GM20000 (cell line): ENCODE measurements around the gene PROSER3.

Source experiments
- DNase-seq: peaks from one replicate; pipeline ENCODE4 v3.0.0; 2012; ENCODE audit warnings: low spot score
- TF ChIP-seq, protein P1 (sequence below): IDR thresholded peaks from 2 replicates; pipeline ENCODE4 v1.5.1; 2012; ENCODE audit warnings: mild to moderate bottlenecking, control low read depth; ENCODE audit errors: extremely low read depth, missing control alignments

The PROSER3 gene

DNA sequence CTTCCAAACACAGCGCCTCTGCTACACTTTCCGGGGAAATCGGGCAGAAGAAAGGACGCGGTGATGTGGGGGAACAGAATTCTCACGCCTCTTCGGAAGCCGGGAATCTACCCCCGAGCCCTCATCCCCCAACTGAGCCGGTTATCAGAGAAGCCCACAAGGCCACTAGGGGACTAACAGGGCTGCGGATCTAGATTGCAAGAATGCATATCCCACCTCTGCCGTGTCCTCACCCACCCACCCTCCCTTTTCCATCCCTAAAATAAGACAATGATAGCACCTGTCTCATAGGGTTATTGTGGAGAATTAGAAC, 16.8 kb upstream of the PROSER3 start:
- DNase-seq = no peak
- TF ChIP-seq, protein P1, sequence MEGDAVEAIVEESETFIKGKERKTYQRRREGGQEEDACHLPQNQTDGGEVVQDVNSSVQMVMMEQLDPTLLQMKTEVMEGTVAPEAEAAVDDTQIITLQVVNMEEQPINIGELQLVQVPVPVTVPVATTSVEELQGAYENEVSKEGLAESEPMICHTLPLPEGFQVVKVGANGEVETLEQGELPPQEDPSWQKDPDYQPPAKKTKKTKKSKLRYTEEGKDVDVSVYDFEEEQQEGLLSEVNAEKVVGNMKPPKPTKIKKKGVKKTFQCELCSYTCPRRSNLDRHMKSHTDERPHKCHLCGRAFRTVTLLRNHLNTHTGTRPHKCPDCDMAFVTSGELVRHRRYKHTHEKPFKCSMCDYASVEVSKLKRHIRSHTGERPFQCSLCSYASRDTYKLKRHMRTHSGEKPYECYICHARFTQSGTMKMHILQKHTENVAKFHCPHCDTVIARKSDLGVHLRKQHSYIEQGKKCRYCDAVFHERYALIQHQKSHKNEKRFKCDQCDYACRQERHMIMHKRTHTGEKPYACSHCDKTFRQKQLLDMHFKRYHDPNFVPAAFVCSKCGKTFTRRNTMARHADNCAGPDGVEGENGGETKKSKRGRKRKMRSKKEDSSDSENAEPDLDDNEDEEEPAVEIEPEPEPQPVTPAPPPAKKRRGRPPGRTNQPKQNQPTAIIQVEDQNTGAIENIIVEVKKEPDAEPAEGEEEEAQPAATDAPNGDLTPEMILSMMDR = no peak

DNA sequence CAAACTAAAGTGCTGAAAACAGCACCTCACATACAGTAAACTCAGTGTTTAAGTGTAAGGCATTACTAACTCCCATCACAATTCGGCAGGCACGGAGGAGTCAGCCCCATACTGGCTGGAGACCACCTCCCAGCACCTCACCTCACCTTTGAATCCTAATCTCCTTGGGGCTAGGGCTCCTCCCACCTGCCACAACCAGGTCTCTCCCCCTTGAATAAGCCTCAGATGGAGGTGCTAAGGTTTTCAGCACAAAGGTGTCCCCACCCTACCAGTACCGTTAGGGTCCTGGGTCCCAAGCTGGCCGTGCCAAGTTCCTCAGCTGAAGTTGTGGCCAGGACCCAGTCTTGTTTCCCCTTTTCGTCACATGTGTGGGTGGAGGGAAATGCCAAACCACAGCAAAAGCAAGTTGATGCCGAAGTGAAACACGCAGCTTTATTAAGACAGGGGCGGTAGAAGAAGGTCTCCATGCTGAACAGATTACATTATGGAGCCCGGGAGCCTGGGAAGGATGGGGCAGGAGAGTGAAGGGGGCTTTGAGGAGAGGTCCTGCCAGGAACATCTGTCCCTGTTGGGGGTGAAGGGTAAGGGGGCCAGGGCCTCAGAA, 15.8 kb upstream of the PROSER3 start, which contains the start of gene IGFLR1:
IGFLR1 (minus strand) TSS at position 332 of the 604 bp plus-strand sequence. CDS start 1,272 bp downstream, outside the sequence.
- TF ChIP-seq, protein P1 = no peak
- peak; percentile 74 for DNase-seq

- TF ChIP-seq, protein P1 = no peak
- no peak for DNase-seq
These were observed 14.1 kb upstream of the PROSER3 start for GRCh38 chr19:35743640-35744429.

DNA sequence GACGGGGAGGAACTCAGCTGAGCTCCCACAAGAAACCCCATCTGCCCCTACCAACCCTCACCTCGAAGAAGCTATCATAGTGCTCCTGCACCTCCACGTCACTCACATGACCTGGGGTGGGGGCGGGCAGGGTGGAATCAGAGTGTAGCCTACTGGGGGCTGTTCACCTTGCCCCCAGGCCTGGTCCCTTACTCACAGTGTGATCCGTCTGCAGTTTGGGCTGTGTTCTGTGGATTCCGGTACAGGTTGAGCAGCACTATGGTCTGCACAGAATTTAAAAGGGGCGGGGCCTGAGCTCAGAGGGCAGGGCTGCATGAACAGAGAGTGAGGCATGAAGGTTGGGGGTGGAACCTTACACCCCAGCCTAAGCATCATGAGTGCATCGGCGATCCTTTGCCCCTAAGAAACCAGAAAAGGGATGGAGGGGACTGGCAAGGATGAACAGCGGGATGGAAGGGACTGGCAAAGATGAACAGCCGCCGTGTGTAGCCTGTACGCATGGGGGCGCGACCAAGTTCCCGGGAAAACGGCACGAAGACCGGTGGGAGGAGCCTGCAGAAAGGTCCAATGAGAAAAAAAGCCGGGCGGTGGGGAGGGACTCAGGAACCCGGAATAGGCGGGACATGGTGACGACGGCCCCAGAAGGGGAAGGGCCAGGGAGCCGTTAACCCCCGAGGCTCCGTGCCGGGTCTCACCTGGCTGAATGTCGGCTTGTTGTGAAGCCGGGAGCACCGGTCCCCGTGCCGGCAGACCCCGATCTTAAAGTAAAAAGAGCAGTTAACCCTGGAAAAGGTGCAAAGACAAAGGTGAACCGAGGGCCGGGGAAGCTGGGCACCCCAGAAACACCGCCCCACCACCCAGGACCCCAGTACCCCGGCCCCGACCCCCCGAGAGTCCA, 13.3 kb upstream of the PROSER3 start:
- TF ChIP-seq, protein P1 = no peak
- peak; percentile 79 for DNase-seq

DNA sequence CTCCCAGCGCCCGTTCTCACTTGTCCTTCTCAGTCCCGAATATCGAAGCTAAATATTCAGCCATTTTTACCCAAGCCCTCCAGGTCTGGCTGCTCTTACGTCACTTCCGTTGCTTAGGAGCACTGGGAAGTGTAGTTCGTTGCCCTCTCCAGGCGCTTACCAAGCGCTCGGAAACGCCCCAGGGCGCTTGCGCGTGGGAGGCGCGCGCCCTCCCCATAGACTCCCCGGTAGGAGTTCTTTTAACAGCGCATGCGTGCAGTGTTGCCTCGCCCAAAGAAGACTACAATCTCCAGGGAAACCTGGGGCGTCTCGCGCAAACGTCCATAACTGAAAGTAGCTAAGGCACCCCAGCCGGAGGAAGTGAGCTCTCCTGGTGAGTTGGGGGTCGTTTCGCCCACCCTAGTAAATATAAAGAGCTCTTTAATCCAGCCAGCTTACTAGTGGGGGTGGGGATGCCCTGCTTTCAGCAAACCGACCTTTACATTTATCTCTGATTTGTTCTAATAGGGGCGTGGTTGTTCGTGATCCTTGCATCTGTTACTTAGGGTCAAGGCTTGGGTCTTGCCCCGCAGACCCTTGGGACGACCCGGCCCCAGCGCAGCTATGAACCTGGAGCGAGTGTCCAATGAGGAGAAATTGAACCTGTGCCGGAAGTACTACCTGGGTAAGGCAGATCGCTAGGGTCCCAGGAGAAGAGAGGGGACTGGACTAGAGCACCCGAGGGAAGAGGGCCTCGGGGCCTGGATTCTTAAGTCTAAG, 12.5 kb upstream of the PROSER3 start, which contains the start of the genes PSENEN and U2AF1L4:
PSENEN (plus strand) TSS at position 324 of the 759 bp plus-strand sequence; CDS start at position 604, 280 bp downstream.
U2AF1L4 (minus strand) TSS at position 91 of the 759 bp plus-strand sequence; CDS start at position 64, 27 bp downstream.
- peak; percentile 89 for DNase-seq
- TF ChIP-seq, protein P1 = no peak

DNA sequence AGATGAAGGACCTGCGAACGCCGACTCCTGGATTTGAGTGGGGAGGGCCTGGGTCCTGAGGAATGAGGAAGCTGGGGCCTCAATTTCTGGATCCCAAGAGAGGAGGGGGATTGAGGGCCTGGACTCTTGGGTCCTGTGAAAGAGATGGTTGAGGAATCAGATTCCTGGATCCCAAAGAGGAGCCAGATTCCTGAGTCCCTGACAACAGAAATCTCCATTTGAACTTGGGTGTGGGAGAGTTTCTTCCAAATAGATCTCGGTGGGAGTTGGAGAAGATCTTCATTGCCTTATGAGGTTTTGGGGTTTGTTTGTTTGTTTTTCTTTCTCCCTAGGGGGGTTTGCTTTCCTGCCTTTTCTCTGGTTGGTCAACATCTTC, 11.9 kb upstream of the PROSER3 start:
- TF ChIP-seq, protein P1 = no peak
- no peak for DNase-seq
